Measurements from ENCODE around the gene RAVER1. TPM values are rescaled to one million over a fixed set of nuclear protein-coding genes. Genes with fewer than 3 reads are reported as not detected.

The RAVER1 gene
- total RNA-seq, 2 experiments from 2014 or later = 69.3 to 75.6 TPM

GRCh38 chr19:10266706-10267105, 66.6 kb downstream of the RAVER1 start:
- POLR2A ChIA-PET = interaction anchor here (0.6 kb wide), 1 partner anchor 117 kb away, joined by 4 read pairs; no protein-coding TSS in a partner anchor
- no peak overlapping the region for H3K4me3 Mint-ChIP-seq
- no peaks in the 10 kb centered on the region for H3K9me3 Mint-ChIP-seq
- no peak for DNase-seq
- H3K4me1 Mint-ChIP-seq = peaks cover 24% of the 10 kb centered on the region
- no peak overlapping the region for H3K27ac Mint-ChIP-seq
- H3K36me3 Mint-ChIP-seq (ENCODE audit: low read depth) = no peaks in the 10 kb centered on the region
- H3K27me3 Mint-ChIP-seq = no peaks in the 10 kb centered on the region
- CTCF ChIA-PET = interaction anchor here (0.9 to 6.3 kb wide), 6 partner anchors 8 to 150 kb away, joined by 3 to 66 read pairs (median 6); partner anchors contain the start of genes ICAM4 and ICAM5

Other genes with a start within 250 kb of the RAVER1 start
- gene SHFL, start 247.2 kb downstream of the RAVER1 start, total RNA-seq = 100 to 1,000 TPM; 100 to 108 TPM
- 1 to 10 TPM in 1 of 2 experiments, under 1 TPM in 1; 0.99 to 1.3 TPM for gene ANGPTL6, start 230.9 kb downstream of the RAVER1 start, total RNA-seq
- 10 to 100 TPM; 77.8 to 77.9 TPM for gene PPAN, start 227.2 kb downstream of the RAVER1 start, total RNA-seq
- gene P2RY11, start 221.8 kb downstream of the RAVER1 start, total RNA-seq = 10 to 100 TPM; 39.1 to 43.1 TPM
- 100 to 1,000 TPM; 228 to 230 TPM for gene EIF3G, start 213.6 kb downstream of the RAVER1 start, total RNA-seq
- 100 to 1,000 TPM; 375 to 404 TPM for gene DNMT1, start 138.6 kb downstream of the RAVER1 start, total RNA-seq
- 1 to 10 TPM; 6.1 to 6.5 TPM for gene S1PR2, start 102.2 kb downstream of the RAVER1 start, total RNA-seq
- 10 to 100 TPM; 58.7 to 67.9 TPM for gene MRPL4, start 81.3 kb downstream of the RAVER1 start, total RNA-seq
- 1 to 10 TPM; 8.0 to 9.0 TPM for gene ICAM1, start 62.4 kb downstream of the RAVER1 start, total RNA-seq
- gene ICAM4, start 46.6 kb downstream of the RAVER1 start, total RNA-seq = 1 to 10 TPM; 1.4 to 1.8 TPM
- under 1 TPM; 0.12 to 0.17 TPM for gene ICAM5, start 43.6 kb downstream of the RAVER1 start, total RNA-seq
- gene ZGLP1, start 23.7 kb downstream of the RAVER1 start, total RNA-seq = 1 to 10 TPM; 1.6 to 3.4 TPM
- gene FDX2, start 17.5 kb downstream of the RAVER1 start, total RNA-seq = 1 to 10 TPM; 5.5 to 9.0 TPM
- 100 to 1,000 TPM; 230 to 233 TPM for gene ICAM3, start 6.1 kb upstream of the RAVER1 start, total RNA-seq
- gene TYK2, start 47.0 kb upstream of the RAVER1 start, total RNA-seq = 100 to 1,000 TPM; 251 to 263 TPM
- 100 to 1,000 TPM; 200 to 205 TPM for gene CDC37, start 70.0 kb upstream of the RAVER1 start, total RNA-seq
- 10 to 100 TPM; 12.7 to 14.3 TPM for gene PDE4A, start 87.0 kb upstream of the RAVER1 start, total RNA-seq
- 10 to 100 TPM; 68.3 to 93.8 TPM for gene KEAP1, start 169.8 kb upstream of the RAVER1 start, total RNA-seq
- gene S1PR5, start 183.9 kb upstream of the RAVER1 start, total RNA-seq = not detected
- 10 to 100 TPM; 40.0 to 41.4 TPM for gene ATG4D, start 210.4 kb upstream of the RAVER1 start, total RNA-seq
- gene KRI1, start 232.5 kb upstream of the RAVER1 start, total RNA-seq = 10 to 100 TPM; 68.1 to 78.4 TPM
- 10 to 100 TPM; 78.6 to 88.9 TPM for gene CDKN2D, start 235.4 kb upstream of the RAVER1 start, total RNA-seq